ENCODE measurements around the gene MARK4.

DNA sequence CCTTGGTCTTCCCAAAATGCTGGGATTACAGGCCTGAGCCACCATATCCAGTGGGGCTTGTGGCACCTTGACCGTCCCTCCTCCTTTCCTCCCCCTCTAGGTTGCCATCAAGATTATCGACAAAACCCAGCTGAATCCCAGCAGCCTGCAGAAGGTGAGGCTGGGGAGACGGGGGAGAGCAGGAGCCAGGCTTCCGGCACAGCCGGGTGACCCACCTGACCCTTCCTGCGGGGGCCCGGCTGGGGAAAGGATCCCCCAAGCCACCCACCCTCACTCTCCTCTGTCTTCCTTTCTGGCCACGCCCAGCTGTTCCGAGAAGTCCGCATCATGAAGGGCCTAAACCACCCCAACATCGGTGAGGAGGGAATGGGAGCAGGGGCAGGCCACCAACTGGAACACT lies 11.9 kb downstream of the MARK4 start:
- TF ChIP-seq POLR2A (IDR thresholded peaks at IDR 0.05; ENCODE audit: low read length) (no peak), GATA1 (IDR thresholded peaks at IDR 0.05; ENCODE audit: low read depth, low read length) (no peak)

Measured in erythroblast (primary cell).